Measurements from ENCODE around the gene NCOA7. TPM values are rescaled to one million over a fixed set of nuclear protein-coding genes. Genes with fewer than 3 reads are reported as not detected.

Gene NCOA7
- total and polyA plus RNA-seq, 10 of the 15 experiments (the other 5 are each of a cell fraction or from before 2014, with no cell fraction given) = 18.9 to 50.3 (median 34.2) TPM

DNA sequence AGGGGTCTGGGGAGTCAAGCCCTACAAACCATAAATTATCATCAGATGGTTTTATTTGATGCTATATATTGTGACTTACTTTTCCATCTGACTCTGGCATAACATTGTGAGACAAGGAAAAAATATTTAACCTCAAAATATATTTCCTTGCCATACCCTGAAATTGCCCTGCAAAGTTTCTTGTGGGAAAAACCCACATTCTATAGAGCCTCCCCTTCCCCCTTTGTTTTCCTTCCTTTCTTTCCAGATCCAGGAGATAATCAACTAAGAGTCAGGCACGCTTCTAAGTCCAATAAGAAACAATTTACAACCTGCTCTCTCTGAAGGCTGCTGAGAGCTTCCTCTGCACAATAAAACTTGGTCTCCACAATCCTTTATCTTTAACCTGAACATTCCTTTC, 148.3 kb downstream of the NCOA7 start:
- Histone ChIP-seq H3K4me1 (ENCODE audit: control insufficient read depth, insufficient read depth, low read length) (no peaks in the 10 kb centered on the region), H3K9me3 (replicated peaks; ENCODE audit: control insufficient read depth, insufficient read depth, low read length) (no peaks in the 10 kb centered on the region), H3K9ac (ENCODE audit: control insufficient read depth, insufficient read depth, low read length) (no peak overlapping the region), H3K27ac (ENCODE audit: control insufficient read depth, insufficient read depth) (no peak overlapping the region), H2AFZ (ENCODE audit: control insufficient read depth, low read depth, low read length) (no peak overlapping the region), H3K4me3 (no peak overlapping the region), H3K79me2 (ENCODE audit: control insufficient read depth, insufficient read depth, low read length) (no peaks in the 10 kb centered on the region), H4K20me1 (ENCODE audit: control insufficient read depth, insufficient read depth) (no peaks in the 10 kb centered on the region), H3K4me2 (ENCODE audit: control insufficient read depth, insufficient read depth) (no peak overlapping the region), H3K27me3 (replicated peaks in 1 of 2; ENCODE audit: control insufficient read depth in 2 of 2, insufficient read depth in 2 of 2, low read length in 1 of 2) (no peaks in the 10 kb centered on the region), H3K36me3 (ENCODE audit: control insufficient read depth in 2 of 2, insufficient read depth in 2 of 2, low read length in 1 of 2) (no peaks in the 10 kb centered on the region)
- in situ Hi-C loops (cut with MboI) (no loop called here), intact Hi-C loops (cut with micrococcal nuclease; ENCODE audit: unreplicated experiment) (no loop called here)
- SMC1A ChIA-PET (ENCODE audit: uncharacterized antibody, unreplicated experiment) = interaction anchor here (0.8 to 1.1 kb wide), 2 partner anchors 13 to 325 kb away, joined by 3 read pairs; no protein-coding TSS in a partner anchor
- no TSS peak for BruUV-seq (replicated peaks)
- RAD21 ChIA-PET (ENCODE audit: unreplicated experiment) = interaction anchor here (1.3 kb wide), 1 partner anchor 17 kb away, joined by 3 read pairs; no protein-coding TSS in a partner anchor
- DNase-seq (ENCODE audit: low read depth, low spot score) (no peak), ATAC-seq (no peak), FAIRE-seq (no peak)
- WGBS (ENCODE audit: insufficient coverage, insufficient replicate concordance, low lambda C conversion rate, missing lambda C conversion rate) = 36% methylated on average over 1 of the region's 1 CpG
- POLR2A ChIA-PET = no interaction called here
- CTCF ChIA-PET = interaction anchor here (0.6 to 1.7 kb wide), 3 partner anchors 14 to 158 kb away, joined by 3 to 4 read pairs (median 4); no protein-coding TSS in a partner anchor
- TF ChIP-seq PBX3 (IDR thresholded peaks at IDR 0.05; ENCODE audit: insufficient replicate concordance, low read depth, low read length) (no peak), ASH2L (IDR thresholded peaks at IDR 0.05; ENCODE audit: borderline replicate concordance, low read depth) (no peak), ESRRA (IDR thresholded peaks at IDR 0.05; ENCODE audit: low read length) (no peak), JUND (IDR thresholded peaks at IDR 0.05; ENCODE audit: low read depth, low read length) (no peak), CHD2 (IDR thresholded peaks at IDR 0.05; ENCODE audit: borderline replicate concordance, low read depth, low read length) (no peak), ETV6 (conservative IDR thresholded peaks at IDR 0.05 in 1 of 2, IDR thresholded peaks at IDR 0.05 in 1 of 2; ENCODE audit: borderline replicate concordance in 1 of 2, low read depth in 1 of 2) (no peak), KDM1A (IDR thresholded peaks at IDR 0.05; ENCODE audit: borderline replicate concordance) (no peak), ZNF24 (IDR thresholded peaks at IDR 0.05) (no peak), TCF12 (IDR thresholded peaks at IDR 0.05; ENCODE audit: low read depth, low read length) (no peak), ZZZ3 (IDR thresholded peaks at IDR 0.05; ENCODE audit: control insufficient read depth, insufficient read length, low read depth) (no peak), BMI1 (IDR thresholded peaks at IDR 0.05; ENCODE audit: borderline replicate concordance) (no peak), NFYA (IDR thresholded peaks at IDR 0.05; ENCODE audit: borderline replicate concordance, low read depth, low read length) (no peak), SIN3A (IDR thresholded peaks at IDR 0.05; ENCODE audit: low read depth, low read length) (no peak), NFYB (IDR thresholded peaks at IDR 0.05; ENCODE audit: insufficient read depth, low read depth, low read length) (no peak), RELA (IDR thresholded peaks at IDR 0.05; ENCODE audit: borderline replicate concordance, partially characterized antibody) (no peak)
- TF ChIP-seq, protein P1, sequence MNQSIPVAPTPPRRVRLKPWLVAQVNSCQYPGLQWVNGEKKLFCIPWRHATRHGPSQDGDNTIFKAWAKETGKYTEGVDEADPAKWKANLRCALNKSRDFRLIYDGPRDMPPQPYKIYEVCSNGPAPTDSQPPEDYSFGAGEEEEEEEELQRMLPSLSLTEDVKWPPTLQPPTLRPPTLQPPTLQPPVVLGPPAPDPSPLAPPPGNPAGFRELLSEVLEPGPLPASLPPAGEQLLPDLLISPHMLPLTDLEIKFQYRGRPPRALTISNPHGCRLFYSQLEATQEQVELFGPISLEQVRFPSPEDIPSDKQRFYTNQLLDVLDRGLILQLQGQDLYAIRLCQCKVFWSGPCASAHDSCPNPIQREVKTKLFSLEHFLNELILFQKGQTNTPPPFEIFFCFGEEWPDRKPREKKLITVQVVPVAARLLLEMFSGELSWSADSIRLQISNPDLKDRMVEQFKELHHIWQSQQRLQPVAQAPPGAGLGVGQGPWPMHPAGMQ (IDR thresholded peaks at IDR 0.05; ENCODE audit: borderline replicate concordance) = no peak
- TF ChIP-seq, protein P2, sequence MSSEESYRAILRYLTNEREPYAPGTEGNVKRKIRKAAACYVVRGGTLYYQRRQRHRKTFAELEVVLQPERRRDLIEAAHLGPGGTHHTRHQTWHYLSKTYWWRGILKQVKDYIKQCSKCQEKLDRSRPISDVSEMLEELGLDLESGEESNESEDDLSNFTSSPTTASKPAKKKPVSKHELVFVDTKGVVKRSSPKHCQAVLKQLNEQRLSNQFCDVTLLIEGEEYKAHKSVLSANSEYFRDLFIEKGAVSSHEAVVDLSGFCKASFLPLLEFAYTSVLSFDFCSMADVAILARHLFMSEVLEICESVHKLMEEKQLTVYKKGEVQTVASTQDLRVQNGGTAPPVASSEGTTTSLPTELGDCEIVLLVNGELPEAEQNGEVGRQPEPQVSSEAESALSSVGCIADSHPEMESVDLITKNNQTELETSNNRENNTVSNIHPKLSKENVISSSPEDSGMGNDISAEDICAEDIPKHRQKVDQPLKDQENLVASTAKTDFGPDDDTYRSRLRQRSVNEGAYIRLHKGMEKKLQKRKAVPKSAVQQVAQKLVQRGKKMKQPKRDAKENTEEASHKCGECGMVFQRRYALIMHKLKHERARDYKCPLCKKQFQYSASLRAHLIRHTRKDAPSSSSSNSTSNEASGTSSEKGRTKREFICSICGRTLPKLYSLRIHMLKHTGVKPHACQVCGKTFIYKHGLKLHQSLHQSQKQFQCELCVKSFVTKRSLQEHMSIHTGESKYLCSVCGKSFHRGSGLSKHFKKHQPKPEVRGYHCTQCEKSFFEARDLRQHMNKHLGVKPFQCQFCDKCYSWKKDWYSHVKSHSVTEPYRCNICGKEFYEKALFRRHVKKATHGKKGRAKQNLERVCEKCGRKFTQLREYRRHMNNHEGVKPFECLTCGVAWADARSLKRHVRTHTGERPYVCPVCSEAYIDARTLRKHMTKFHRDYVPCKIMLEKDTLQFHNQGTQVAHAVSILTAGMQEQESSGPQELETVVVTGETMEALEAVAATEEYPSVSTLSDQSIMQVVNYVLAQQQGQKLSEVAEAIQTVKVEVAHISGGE (CRISPR knock-in tag; IDR thresholded peaks at IDR 0.05) = no peak

All from GM12878 (cell line).